ENCODE data around the gene THAP5. TPM values are rescaled to one million over a fixed set of nuclear protein-coding genes. Genes with fewer than 3 reads are reported as not detected.
A peak's percentile ranks its signal among the peaks of the same experiment; 100 is the strongest.

The THAP5 gene, protein sequence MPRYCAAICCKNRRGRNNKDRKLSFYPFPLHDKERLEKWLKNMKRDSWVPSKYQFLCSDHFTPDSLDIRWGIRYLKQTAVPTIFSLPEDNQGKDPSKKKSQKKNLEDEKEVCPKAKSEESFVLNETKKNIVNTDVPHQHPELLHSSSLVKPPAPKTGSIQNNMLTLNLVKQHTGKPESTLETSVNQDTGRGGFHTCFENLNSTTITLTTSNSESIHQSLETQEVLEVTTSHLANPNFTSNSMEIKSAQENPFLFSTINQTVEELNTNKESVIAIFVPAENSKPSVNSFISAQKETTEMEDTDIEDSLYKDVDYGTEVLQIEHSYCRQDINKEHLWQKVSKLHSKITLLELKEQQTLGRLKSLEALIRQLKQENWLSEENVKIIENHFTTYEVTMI
- total RNA-seq (2014; rRNA removed; shearing (Covaris generic); ENCODE audit: low replicate concordance): 12.6 and 15.2 TPM in 2 replicates

DNA sequence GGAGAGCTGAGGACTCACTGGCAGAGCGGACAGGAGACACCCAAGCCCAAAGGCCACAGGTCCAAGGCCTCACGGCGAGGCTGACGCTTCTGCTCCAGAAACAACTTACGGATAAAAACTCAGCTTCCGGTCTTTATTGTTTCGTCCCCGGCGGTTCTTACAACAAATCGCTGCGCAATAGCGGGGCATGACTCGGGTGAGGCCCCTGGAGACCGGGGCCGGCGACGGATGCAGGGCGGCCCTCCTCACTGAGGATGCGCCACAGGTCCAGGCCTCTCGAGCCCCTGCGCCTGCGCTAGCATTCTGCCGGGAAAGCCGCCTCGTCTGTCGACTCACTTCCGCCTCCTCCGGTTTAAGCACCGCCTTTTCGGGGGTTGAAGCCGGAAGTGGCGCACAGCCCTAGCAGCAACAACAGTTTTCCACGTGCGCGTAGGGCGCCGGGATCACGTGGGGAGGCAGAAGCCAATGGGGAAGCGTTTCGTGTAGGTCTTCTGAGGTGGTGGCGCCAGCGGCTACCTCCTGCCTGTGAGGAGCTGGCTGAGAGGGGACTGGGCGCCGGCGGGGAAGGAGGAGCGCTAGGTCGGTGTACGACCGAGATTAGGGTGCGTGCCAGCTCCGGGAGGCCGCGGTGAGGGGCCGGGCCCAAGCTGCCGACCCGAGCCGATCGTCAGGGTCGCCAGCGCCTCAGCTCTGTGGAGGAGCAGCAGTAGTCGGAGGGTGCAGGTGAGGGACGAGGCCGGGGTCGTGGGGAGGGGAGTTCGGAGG is at the start of gene THAP5, which contains the start of gene DNAJB9:
Gene THAP5, minus strand, starts transcription at position 326 of the 765 bp plus-strand sequence. Its CDS starts 137 bp downstream, at position 189.
Gene DNAJB9, plus strand, starts transcription at position 494 of the 765 bp plus-strand sequence. CDS start 1,853 bp downstream, outside the sequence.
- peak; percentile 98 for DNase-seq (ENCODE audit: low read depth)
- in situ Hi-C loops (cut with HindIII; ENCODE audit: low pct_unique_long_range_greater_than_20kb, low sequenced_read_pairs): no loop called here

DNA sequence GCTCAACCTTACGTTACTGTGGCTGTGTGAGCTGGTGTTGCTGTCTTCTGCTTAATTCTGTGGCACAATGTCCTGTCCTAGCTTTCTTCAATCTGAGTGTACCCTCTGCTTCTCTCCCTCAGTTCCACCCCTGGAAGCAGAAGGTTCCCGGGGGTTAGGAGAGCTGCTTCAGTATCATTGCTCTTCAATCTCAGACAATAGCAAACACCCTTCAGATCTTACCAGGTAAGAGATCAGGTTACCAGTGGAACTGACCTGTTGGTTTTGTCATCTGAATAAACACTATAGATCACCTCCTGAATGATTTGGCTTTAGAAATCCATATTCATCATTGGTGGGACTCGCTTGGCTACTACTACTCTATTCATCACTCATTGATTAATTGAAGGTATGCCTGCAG is 48.5 kb upstream of the THAP5 start:
- DNase-seq (ENCODE audit: low read depth): no peak
- in situ Hi-C loops (cut with HindIII; ENCODE audit: low pct_unique_long_range_greater_than_20kb, low sequenced_read_pairs): no loop called here

DNA sequence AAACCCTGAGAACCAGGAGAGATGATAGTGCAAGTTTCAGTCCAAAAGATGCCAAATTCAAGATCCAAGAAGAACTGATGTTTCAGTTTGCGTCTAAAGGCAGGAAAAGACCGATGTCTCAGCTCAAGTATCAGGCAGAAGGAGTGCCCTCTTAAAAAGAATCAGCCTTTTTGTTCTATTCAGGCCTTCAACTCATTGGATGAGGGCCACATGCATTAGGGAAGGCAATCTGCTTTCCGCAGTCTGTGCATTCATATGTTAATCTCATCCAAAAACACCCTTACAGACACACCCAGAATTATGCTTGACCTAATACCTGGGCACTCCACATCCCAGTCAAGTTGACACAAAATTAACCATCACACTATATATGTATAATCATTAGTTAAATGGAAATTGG is 45.4 kb upstream of the THAP5 start:
- in situ Hi-C loops (cut with HindIII; ENCODE audit: low pct_unique_long_range_greater_than_20kb, low sequenced_read_pairs): no loop called here
- DNase-seq (ENCODE audit: low read depth): no peak

DNA sequence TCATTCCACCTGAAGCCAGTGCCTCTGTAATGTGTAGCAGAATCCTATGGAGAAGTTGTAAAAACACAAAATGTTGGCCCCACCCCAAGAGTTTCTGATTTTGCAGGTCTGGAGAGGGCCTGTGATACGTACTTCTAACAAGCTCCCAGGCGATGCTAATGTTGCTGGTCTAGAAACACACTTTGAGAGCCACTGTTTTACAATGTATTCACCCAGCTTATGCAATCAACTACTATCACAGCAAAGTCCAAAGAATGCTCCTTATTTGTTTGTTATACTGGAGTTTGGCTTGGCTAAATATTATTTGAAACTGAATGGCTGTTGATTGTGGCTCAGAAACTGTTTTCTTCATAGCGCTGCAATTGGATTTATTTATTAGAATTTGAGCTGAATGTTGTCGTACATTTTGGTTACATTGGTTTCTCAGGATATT is 44.5 kb upstream of the THAP5 start:
- in situ Hi-C loops (cut with HindIII; ENCODE audit: low pct_unique_long_range_greater_than_20kb, low sequenced_read_pairs): no loop called here
- DNase-seq (ENCODE audit: low read depth): no peak

DNA sequence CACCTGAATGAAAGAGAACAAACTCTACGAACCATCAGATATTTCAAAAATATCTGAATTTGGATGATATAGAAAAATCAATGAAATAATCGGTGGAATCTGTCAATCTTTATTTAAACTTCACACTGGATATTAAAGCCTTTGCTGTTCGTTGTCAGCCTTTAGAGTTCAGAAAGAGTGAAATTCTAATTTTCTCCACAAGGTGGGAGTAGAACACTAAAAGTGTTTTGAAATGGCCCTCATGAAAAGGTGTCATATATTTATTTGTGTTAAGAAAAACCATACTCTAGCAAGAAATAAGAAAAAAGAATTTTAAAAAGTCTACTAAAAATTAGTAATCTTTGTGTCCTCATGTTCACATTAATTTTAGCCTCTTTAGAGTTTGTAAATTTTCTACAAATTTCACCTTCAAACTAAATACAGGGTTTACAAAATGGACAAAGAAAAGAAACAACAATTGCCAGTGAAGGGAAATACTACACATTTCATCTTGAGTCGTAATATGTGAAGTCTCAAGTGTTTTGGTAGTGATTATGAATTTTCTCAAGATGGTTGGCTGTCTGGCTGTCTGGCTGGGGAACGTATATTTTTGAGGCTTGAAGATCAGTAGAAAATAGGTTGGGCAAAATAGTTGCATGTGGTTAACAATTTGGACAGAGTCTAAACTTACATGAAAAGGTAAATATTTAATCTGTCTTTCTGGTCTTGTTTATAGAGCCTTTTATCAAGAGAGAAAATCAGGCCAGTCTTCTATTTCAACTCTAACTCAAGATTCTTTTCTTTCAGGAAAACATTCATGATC is 43.8 kb upstream of the THAP5 start:
- in situ Hi-C loops (cut with HindIII; ENCODE audit: low pct_unique_long_range_greater_than_20kb, low sequenced_read_pairs): no loop called here
- peak; percentile 17 for DNase-seq (ENCODE audit: low read depth)

DNA sequence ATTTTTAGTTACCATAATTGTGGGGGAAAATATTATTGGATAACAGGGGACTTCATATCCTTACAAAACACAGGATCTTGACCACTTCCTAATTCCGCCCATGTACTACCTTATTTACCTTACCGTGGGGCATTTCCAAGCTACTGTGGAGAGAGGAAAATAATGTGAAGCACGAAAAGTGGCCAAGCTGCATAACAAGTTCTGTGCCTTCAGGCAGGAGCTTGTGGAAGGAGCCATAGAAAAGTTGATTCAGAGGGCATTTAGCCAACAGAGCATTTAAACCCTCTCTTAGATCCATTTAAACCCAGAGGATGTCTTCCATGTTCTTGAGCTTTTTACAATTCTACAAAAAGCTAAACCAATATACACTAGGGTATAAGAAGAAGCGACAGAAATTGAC is 41.8 kb upstream of the THAP5 start:
- in situ Hi-C loops (cut with HindIII; ENCODE audit: low pct_unique_long_range_greater_than_20kb, low sequenced_read_pairs): no loop called here
- DNase-seq (ENCODE audit: low read depth): no peak

GRCh38 chr7:108609643-108610042 is 40.1 kb upstream of the THAP5 start:
- no peak for DNase-seq (ENCODE audit: low read depth)
- in situ Hi-C loops (cut with HindIII; ENCODE audit: low pct_unique_long_range_greater_than_20kb, low sequenced_read_pairs): no loop called here

GRCh38 chr7:108605559-108606201 is 36.2 kb upstream of the THAP5 start:
- in situ Hi-C loops (cut with HindIII; ENCODE audit: low pct_unique_long_range_greater_than_20kb, low sequenced_read_pairs): no loop called here
- no peak for DNase-seq (ENCODE audit: low read depth)

DNA sequence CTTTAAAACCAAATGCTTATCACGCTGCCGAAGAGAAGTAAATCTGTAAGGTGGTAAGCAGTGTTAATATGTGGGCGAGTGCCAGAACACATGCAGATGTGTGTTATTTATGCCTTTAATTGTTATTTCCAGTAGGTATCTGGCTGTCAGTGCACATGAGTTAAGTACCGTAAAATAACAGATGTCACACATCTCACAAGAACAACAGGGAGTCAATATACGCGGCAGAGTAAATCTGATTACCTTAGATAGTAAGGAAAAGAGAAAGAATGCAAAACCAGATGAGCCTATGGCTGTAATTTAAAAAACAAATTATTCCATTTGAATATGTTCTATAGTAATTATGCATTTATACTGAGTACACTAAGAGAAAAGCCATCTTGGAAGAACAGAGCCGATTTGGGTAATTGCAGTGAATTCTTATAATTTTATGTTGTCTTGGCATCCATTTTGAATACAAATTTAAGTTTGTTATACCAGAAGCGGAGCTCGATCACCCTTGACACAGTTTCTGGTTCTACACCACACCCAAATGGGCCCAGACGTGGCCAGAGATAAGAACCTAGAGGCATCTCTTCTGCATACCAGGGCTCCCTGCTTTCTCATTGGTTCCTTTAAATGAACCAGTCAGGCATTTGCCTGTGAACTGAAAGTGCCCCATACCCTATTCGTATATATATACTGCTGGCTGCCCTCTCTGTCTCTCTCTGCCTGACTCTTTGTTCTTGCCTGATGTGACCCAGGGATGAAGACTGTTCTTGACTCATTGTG is 35.0 kb upstream of the THAP5 start:
- in situ Hi-C loops (cut with HindIII; ENCODE audit: low pct_unique_long_range_greater_than_20kb, low sequenced_read_pairs): no loop called here
- DNase-seq (ENCODE audit: low read depth): no peak

- DNase-seq (ENCODE audit: low read depth): no peak
- in situ Hi-C loops (cut with HindIII; ENCODE audit: low pct_unique_long_range_greater_than_20kb, low sequenced_read_pairs): no loop called here
These were observed 34.3 kb upstream of the THAP5 start for GRCh38 chr7:108603656-108604306.

DNA sequence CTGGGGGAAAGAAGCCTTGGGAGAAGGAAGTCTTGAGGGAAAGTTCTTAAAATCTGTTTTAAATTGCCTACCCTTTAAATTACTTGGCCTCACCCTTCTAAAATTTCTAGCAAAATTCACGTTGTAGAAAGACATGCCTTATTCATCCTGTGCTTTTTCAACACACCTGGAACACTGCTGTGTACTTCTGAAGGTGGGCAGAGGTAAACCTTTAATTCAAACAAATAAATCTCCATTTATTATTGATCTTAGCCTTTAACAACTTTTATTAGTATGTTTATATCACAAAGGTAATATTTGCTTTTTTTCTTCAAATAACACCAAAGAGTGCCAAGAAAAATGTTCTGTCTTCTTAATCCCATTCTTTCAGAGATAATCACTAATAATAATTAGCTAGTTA is 30.9 kb upstream of the THAP5 start:
- in situ Hi-C loops (cut with HindIII; ENCODE audit: low pct_unique_long_range_greater_than_20kb, low sequenced_read_pairs): no loop called here
- DNase-seq (ENCODE audit: low read depth): no peak

DNA sequence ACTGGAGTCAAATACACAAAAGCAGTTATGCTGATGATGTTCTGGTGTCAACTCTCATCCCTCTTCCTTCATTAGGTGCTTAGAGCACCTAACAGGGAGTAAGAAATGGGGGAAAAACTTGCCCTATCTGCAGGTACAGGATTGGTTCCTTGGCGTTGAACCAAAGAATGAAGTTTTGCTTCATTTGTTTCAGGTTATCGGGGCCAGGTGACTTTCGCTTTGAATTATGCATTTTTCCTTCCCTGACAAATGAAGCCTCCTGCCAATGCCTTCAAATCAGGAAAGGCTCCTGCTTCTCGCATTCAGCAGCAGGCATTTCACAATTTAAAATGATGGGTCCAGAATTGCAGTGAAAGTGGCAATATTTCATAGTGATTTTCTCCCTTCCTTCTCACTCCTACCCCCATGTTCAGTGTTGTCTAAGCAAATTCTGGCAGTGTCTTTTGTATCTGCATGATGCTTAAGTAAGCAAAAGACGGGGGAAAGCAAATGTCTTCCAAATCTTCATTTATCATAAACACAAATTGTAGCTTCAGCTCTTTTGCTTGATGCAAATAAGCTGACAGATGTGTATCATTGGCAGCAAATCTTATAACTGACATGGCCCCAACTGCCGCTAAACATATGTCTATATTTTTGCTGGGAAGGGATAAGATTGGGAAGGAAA is 29.5 kb upstream of the THAP5 start:
- no peak for DNase-seq (ENCODE audit: low read depth)
- in situ Hi-C loops (cut with HindIII; ENCODE audit: low pct_unique_long_range_greater_than_20kb, low sequenced_read_pairs): no loop called here

DNA sequence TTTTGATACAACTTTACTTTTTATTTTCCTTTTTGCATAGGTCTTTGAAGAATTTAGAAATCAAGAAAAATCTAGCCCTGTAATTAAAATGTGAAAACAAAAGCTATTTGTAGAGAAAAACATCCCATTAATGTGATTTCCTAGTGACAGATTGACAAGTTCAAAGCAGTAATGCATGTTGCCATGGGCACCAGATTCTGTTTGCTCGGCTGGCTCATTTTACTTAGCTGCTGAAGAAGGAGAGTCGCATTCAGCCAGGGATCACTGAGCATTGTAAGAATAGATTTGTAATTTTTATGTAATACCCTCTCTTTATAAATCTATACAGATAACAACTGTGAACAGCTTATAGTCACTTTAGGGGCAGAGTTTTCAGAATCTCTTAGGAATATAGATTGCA is 28.6 kb upstream of the THAP5 start:
- DNase-seq (ENCODE audit: low read depth): no peak
- in situ Hi-C loops (cut with HindIII; ENCODE audit: low pct_unique_long_range_greater_than_20kb, low sequenced_read_pairs): no loop called here

DNA sequence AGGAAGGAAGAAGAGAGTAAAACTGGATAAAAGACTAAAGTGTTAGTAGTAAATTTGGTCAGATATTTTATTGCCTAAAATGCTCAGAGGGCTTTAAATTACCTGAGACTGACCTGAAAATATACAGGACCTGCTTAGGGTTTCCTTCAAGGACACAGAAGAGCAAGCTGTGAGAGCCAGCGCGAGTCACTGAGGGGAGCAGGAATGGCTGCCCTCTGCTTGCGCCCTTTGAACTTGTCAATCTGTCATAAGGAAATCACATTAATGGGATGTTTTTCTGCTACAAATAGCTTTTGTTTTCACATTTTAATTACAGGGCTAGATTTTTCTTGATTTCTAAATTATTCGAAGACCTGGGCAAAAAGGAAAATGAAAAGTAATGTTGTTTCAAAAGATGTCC is 27.1 kb upstream of the THAP5 start:
- no peak for DNase-seq (ENCODE audit: low read depth)
- in situ Hi-C loops (cut with HindIII; ENCODE audit: low pct_unique_long_range_greater_than_20kb, low sequenced_read_pairs): no loop called here

- no peak for DNase-seq (ENCODE audit: low read depth)
- in situ Hi-C loops (cut with HindIII; ENCODE audit: low pct_unique_long_range_greater_than_20kb, low sequenced_read_pairs): no loop called here
These were observed 23.2 kb upstream of the THAP5 start for GRCh38 chr7:108592646-108593201.

- in situ Hi-C loops (cut with HindIII; ENCODE audit: low pct_unique_long_range_greater_than_20kb, low sequenced_read_pairs): no loop called here
- no peak for DNase-seq (ENCODE audit: low read depth)
These were observed 21.1 kb upstream of the THAP5 start for GRCh38 chr7:108590606-108591005.
